Right lobe of liver (tissue), 6 donors: ENCODE data around the gene COL28A1. TPM values are rescaled to one million over a fixed set of nuclear protein-coding genes. Genes with fewer than 3 reads are reported as not detected.

ENCODE experiments used
- ATAC-seq, 4 donors: fragments of 200-7000 bp; cut with Tn5 transposase; one replicate each; pipeline ENCODE4 v1.9.1; 2020; ENCODE audit warnings: mild to moderate bottlenecking in 4 of 4, moderate library complexity in 4 of 4
- DNase-seq, 3 donors: peaks; one replicate each; pipeline ENCODE4 v3.0.0-alpha.2; 2020
- H3K27ac ChIP-seq, 3 donors: fragments of 200-600 bp; one replicate each; pipeline ENCODE4 v1.8.0; 2022
- H3K27me3 ChIP-seq, 2 donors: fragments of 200-600 bp; one replicate each; pipeline ENCODE4 v1.8.0; 2022
- H3K36me3 ChIP-seq, 4 donors: fragments of 200-600 bp; sonication (generic) in 1 of 4; one replicate each; pipeline versions ENCODE4 v1.5.1 to v1.8.0; 2017 to 2022; ENCODE audit warnings: control low read depth in 1 of 4
- H3K4me1 ChIP-seq, 4 donors: fragments of 200-600 bp; sonication (generic) in 1 of 4; one replicate each; pipeline versions ENCODE4 v1.5.1 to v1.8.0; 2017 to 2022; ENCODE audit warnings: control low read depth in 1 of 4
- H3K4me3 ChIP-seq, 3 donors: fragments of 200-600 bp; one replicate each; pipeline ENCODE4 v1.8.0; 2022
- H3K9me3 ChIP-seq, 4 donors: fragments of 200-600 bp; sonication (generic) in 1 of 4; one replicate each; pipeline versions ENCODE4 v1.5.1 to v1.8.0; 2017 to 2022; ENCODE audit warnings: control low read depth in 1 of 4
- POLR2A ChIP-seq: fragments of 450-650 bp; IDR thresholded peaks from one replicate; pipeline ENCODE4 v1.6.1; 2017; ENCODE audit warnings: antibody characterized with exemption, mild to moderate bottlenecking
- WGBS: methylation state at CpG from one replicate; pipeline ENCODE4 v1.1.6; 2018; ENCODE audit warnings: low coverage, low lambda C conversion rate; ENCODE audit not compliant: insufficient coverage; ENCODE audit errors: missing lambda C conversion rate; 5-methylcytosine and 5-hydroxymethylcytosine counted together
- intact Hi-C, 2 donors: fragments of 100-400 bp; cut with DNase I; formaldehyde crosslinking; loops; one replicate each; pipeline versions ENCODE4 v1.11.2 to v1.14.1; 2022
- total RNA-seq, 6 experiments: library from RNA; depleted of rRNA in 2 of 6; stranded (reverse); fragments of >200 nt in 2 of 6; fragmentation: NEBNext Ultra II Directional in 3 of 6; extraction: Animal tissue kit (Norgen Biotek cat#: 25700) in 3 of 6; gene quantifications; one replicate each; pipeline versions ENCODE4 v1.1.0 to v1.2.4, GENCODE V29; 2016 to 2023
- TF ChIP-seq, protein P1 (sequence below), 4 donors: fragments of 200-600 bp in 3 of 4; fragments of 450-650 bp in 1 of 4; IDR thresholded peaks; one replicate each; pipeline versions ENCODE4 v1.5.1 to v1.8.0; 2016 to 2022; ENCODE audit warnings: antibody characterized with exemption in 4 of 4, mild to moderate bottlenecking in 2 of 4
- donor health status: DM: no; HTN: yes; CAD: no.
- donor health status: DM: no; HTN: no; CAD: no.
- donor health status: DM: no; HTN: no; CAD: no.
- donor health status: DM: no; HTN: yes; CAD: no.
- donor health status: DM: no; HTN: yes; CAD: no.

The COL28A1 gene
- total RNA-seq, 6 experiments from 2014 or later = 0.07 to 0.51 (median 0.34) TPM; not detected in 2

DNA sequence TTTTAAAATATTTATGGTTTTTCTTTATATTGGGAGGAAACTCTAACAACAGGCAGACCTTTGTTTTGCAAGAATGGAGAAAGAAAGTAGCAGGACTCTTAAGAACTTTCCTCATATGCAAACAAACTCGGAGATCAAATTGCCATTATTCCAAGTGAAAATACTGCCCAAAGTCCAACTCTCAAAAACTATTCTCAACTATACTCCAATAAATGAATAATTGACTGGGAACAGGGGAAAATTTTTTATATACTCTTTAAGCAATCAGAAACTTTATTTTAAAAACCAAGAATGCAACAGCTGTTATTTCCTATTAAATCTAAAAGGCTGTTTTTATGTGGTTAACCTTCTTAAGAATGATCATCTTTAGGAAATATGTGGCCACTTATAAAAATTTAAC is 101.9 kb downstream of the COL28A1 start:
- no peaks in the 10 kb centered on the region for H3K36me3 ChIP-seq
- no peaks in the 10 kb centered on the region for H3K27me3 ChIP-seq
- no peak overlapping the region for H3K27ac ChIP-seq
- TF ChIP-seq POLR2A = no peak
- TF ChIP-seq, protein P1, sequence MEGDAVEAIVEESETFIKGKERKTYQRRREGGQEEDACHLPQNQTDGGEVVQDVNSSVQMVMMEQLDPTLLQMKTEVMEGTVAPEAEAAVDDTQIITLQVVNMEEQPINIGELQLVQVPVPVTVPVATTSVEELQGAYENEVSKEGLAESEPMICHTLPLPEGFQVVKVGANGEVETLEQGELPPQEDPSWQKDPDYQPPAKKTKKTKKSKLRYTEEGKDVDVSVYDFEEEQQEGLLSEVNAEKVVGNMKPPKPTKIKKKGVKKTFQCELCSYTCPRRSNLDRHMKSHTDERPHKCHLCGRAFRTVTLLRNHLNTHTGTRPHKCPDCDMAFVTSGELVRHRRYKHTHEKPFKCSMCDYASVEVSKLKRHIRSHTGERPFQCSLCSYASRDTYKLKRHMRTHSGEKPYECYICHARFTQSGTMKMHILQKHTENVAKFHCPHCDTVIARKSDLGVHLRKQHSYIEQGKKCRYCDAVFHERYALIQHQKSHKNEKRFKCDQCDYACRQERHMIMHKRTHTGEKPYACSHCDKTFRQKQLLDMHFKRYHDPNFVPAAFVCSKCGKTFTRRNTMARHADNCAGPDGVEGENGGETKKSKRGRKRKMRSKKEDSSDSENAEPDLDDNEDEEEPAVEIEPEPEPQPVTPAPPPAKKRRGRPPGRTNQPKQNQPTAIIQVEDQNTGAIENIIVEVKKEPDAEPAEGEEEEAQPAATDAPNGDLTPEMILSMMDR (IDR thresholded peaks at IDR 0.05) = no peak
- 75% methylated on average over 1 of the region's 1 CpG for WGBS
- intact Hi-C loops = loop anchor here in 1 of 2 donors (10.0 kb wide), 1 partner anchor 101 kb away; the partner anchor contains the start of gene COL28A1
- no peaks in the 10 kb centered on the region for H3K9me3 ChIP-seq
- DNase-seq (no peak), ATAC-seq (no peak)
- no peak overlapping the region for H3K4me3 ChIP-seq
- peaks cover 0 to 3% (median 0%) of the 10 kb centered on the region in 4 donors for H3K4me1 ChIP-seq

DNA sequence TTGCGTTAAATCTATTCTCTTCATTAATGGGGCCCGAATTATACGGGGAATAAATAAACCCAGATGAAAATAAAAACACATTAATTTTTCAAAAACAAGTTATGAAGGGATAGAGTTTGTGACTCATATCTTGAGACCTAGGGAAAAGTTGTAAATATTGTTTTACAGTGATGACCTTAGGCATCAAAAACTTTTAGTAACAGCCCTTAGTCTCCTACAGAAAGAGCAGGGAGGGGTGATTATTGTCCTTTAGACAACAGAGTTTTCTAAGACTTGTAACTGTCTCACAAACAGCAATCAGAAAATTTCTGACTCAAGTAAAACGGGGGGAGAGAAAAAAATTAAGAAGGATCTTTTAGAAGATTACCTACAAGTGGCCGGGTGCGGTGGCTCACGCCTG is 102.7 kb downstream of the COL28A1 start:
- H3K27me3 ChIP-seq = no peaks in the 10 kb centered on the region
- ATAC-seq = no peak
- TF ChIP-seq, protein P1 (IDR thresholded peaks at IDR 0.05) = no peak
- no peak for TF ChIP-seq POLR2A

DNA sequence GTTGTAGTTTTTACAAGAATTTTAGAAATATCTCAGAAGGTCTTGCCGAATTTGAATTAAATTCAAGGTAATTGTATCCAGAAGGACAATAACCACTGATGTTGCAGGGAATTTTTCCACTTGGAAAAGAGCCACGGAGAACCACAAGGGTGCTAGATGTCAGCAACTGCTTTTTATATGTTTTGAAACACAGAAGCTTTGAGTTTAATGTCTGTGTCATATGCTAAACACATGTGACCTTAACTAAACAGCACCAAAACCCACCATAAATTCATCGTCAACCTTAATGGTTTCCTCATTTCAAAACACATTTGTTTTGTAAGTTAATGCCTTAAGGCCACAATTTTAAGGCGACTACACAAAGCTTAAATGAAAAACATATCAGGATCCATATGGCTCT is 106.9 kb downstream of the COL28A1 start:
- ATAC-seq = no peak
- Histone ChIP-seq H3K36me3 (no peaks in the 10 kb centered on the region), H3K4me1 (no peaks in the 10 kb centered on the region), H3K9me3 (no peaks in the 10 kb centered on the region), H3K27ac (no peak overlapping the region), H3K4me3 (no peak overlapping the region), H3K27me3 (no peaks in the 10 kb centered on the region)
- no peak for DNase-seq
- intact Hi-C loops = no loop called here
- 72% methylated on average over 4 of the region's 4 CpGs for WGBS
- TF ChIP-seq, protein P1 (IDR thresholded peaks at IDR 0.05) = no peak
- TF ChIP-seq POLR2A = no peak

More for the DNA sequence above, 102.7 kb downstream of the COL28A1 start:
- no peaks in the 10 kb centered on the region for H3K4me1 ChIP-seq
- WGBS = 82% methylated on average over 7 of the region's 7 CpGs
- no peak overlapping the region for H3K27ac ChIP-seq
- H3K36me3 ChIP-seq = no peaks in the 10 kb centered on the region
- H3K9me3 ChIP-seq = no peaks in the 10 kb centered on the region
- DNase-seq = no peak
- no peak overlapping the region for H3K4me3 ChIP-seq
- intact Hi-C loops = loop anchor here in 1 of 2 donors (10.0 kb wide), 1 partner anchor 102 kb away; the partner anchor contains the start of gene COL28A1

DNA sequence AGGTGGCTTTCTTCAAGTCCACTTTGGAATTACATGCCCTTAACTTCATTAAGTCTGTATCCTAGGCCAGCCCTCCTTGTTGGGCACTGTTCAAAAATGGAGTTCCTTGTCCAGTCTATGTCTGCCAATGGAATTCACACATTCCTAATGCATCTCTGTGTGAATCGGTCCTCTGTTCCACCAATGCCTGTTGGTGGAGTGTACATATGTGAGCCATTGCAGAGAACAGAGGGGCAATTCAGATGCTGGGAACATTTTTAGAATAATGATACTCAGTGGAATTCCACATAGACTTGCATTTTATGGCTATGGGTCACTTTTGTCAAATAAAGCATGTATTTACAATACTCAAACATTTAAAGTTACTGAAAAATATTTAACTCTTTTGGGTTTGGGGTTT is 108.3 kb downstream of the COL28A1 start:
- 100% methylated on average over 1 of the region's 1 CpG for WGBS

More for the DNA sequence above, 108.3 kb downstream of the COL28A1 start:
- Histone ChIP-seq H3K36me3 (no peaks in the 10 kb centered on the region), H3K4me1 (no peaks in the 10 kb centered on the region), H3K27ac (no peak overlapping the region), H3K9me3 (no peaks in the 10 kb centered on the region), H3K4me3 (no peak overlapping the region), H3K27me3 (no peaks in the 10 kb centered on the region)
- no peak for DNase-seq
- TF ChIP-seq, protein P1 (IDR thresholded peaks at IDR 0.05) = no peak
- TF ChIP-seq POLR2A = no peak
- intact Hi-C loops = no loop called here
- no peak for ATAC-seq
